ENCODE results near the gene UBE2G2. TPM values are rescaled to one million over a fixed set of nuclear protein-coding genes. Genes with fewer than 3 reads are reported as not detected.

Gene UBE2G2
- total and polyA plus RNA-seq, 2 of the 4 experiments (the other 2 are of a cell fraction) = 65.4 to 91.7 TPM

GRCh38 chr21:44812640-44813039 lies 11.0 kb upstream of the UBE2G2 start:
- Histone ChIP-seq H3K14ac (replicated peaks; ENCODE audit: low read depth, low read length) (no peak overlapping the region), H4K8ac (ENCODE audit: low read depth in 2 of 2, low read length in 2 of 2) (no peak overlapping the region), H3K36me3 (ENCODE audit: control insufficient read depth, insufficient read depth, low read length) (peaks cover 33% of the 10 kb centered on the region), H3K4me3 (ENCODE audit: insufficient read depth, low read depth, low read length) (no peak overlapping the region), H3K9me1 (ENCODE audit: insufficient read depth, low read length) (peaks cover 11% of the 10 kb centered on the region), H2AFZ (replicated peaks; ENCODE audit: low read length, poor library complexity) (no peak overlapping the region), H3K4me1 (ENCODE audit: control insufficient read depth, insufficient read depth, low read length) (peaks cover 7% of the 10 kb centered on the region; the same call in 1 of the 2 replicates), H2BK5ac (ENCODE audit: low read depth, low read length, poor library complexity, severe bottlenecking) (no peak overlapping the region), H2AK5ac (ENCODE audit: low read depth, low read length) (no peak overlapping the region), H2BK15ac (ENCODE audit: low read depth, low read length) (no peak overlapping the region), H2BK120ac (ENCODE audit: low read depth, low read length) (no peak overlapping the region), H3K4ac (ENCODE audit: low read depth, low read length) (no peak overlapping the region), H3K79me1 (ENCODE audit: low read depth in 1 of 2, low read length in 2 of 2) (peaks cover 37 to 86% of the 10 kb centered on the region in 2 experiments), H4K20me1 (ENCODE audit: insufficient read depth, low read length) (peaks cover 78% of the 10 kb centered on the region), H3K27me3 (ENCODE audit: control insufficient read depth, insufficient read depth, low read length) (no peaks in the 10 kb centered on the region), H2BK20ac (ENCODE audit: low read depth, low read length) (no peak overlapping the region), H4K91ac (ENCODE audit: insufficient read depth, low read depth, low read length) (no peak overlapping the region), H3K9me3 (ENCODE audit: control insufficient read depth, insufficient read depth, low read length) (no peaks in the 10 kb centered on the region), H4K5ac (ENCODE audit: low read depth, low read length) (no peak overlapping the region), H2AK9ac (replicated peaks; ENCODE audit: low read depth, low read length, poor library complexity) (no peak overlapping the region), H3K56ac (ENCODE audit: extremely low read depth, insufficient read depth, low read length) (no peak overlapping the region), H3K18ac (ENCODE audit: low read depth, low read length) (no peak overlapping the region), H3K4me2 (ENCODE audit: low read depth, low read length) (no peak overlapping the region), H3K9ac (ENCODE audit: low read depth, low read length) (no peak overlapping the region), H3K27ac (ENCODE audit: insufficient read depth, low read length) (no peak overlapping the region), H3K23ac (ENCODE audit: low read depth, low read length) (no peak overlapping the region)
- no CpG with 5 or more reads among the region's 14 CpGs for WGBS, 2 experiments (ENCODE audit: extremely low coverage in 2 of 2, insufficient read length in 1 of 2)
- ATAC-seq (ENCODE audit: low read depth) (no peak), DNase-seq (no peak)
- ChIA-PET CTCF (no interaction called here), POLR2A (ENCODE audit: unreplicated experiment) (no interaction called here)
- in situ Hi-C loops (cut with MboI; ENCODE audit: low sequenced_read_pairs) (loop anchor here (25.0 kb wide), 1 partner anchor 300 kb away; no protein-coding TSS in a partner anchor), intact Hi-C loops (cut with micrococcal nuclease) (no loop called here), dilution Hi-C loops (cut with HindIII; ENCODE audit: low sequenced_read_pairs, unreplicated experiment) (no loop called here)
- TF ChIP-seq RAD21 (IDR thresholded peaks at IDR 0.05; ENCODE audit: low read length) = no peak
- no peak for TF ChIP-seq USF2 (IDR thresholded peaks at IDR 0.05; ENCODE audit: low read depth, low read length)
- TF ChIP-seq ELK1 (IDR thresholded peaks at IDR 0.05; ENCODE audit: borderline replicate concordance, low read depth, low read length) = no peak
- no peak for TF ChIP-seq MXI1 (IDR thresholded peaks at IDR 0.05; ENCODE audit: borderline replicate concordance, low read depth, low read length)
- no peak for TF ChIP-seq SMC3 (IDR thresholded peaks at IDR 0.05; ENCODE audit: low read depth, low read length)
- TF ChIP-seq CTCF (conservative IDR thresholded peaks at IDR 0.05; ENCODE audit: low read depth, low read length) = no peak
- TF ChIP-seq MAZ (IDR thresholded peaks at IDR 0.05; ENCODE audit: borderline replicate concordance, low read depth, low read length) = no peak
- no peak for TF ChIP-seq CEBPB (IDR thresholded peaks at IDR 0.05; ENCODE audit: low read depth, low read length)
- no peak for TF ChIP-seq RCOR1 (IDR thresholded peaks at IDR 0.05; ENCODE audit: insufficient replicate concordance, low read length)
- TF ChIP-seq MAFK (IDR thresholded peaks at IDR 0.05; ENCODE audit: low read depth, low read length) = no peak
- no peak for TF ChIP-seq FOS (IDR thresholded peaks at IDR 0.05; ENCODE audit: low read depth, low read length)
- TF ChIP-seq CHD1 (IDR thresholded peaks at IDR 0.05; ENCODE audit: low read depth, low read length) = no peak
- no peak for TF ChIP-seq POLR2A (IDR thresholded peaks at IDR 0.05; ENCODE audit: low read depth, low read length)
- no peak for TF ChIP-seq BHLHE40 (IDR thresholded peaks at IDR 0.05; ENCODE audit: low read depth, low read length)
- TF ChIP-seq RFX5 (IDR thresholded peaks at IDR 0.05; ENCODE audit: low read depth, low read length) = no peak
- TF ChIP-seq NFE2L2 (IDR thresholded peaks at IDR 0.05; ENCODE audit: low read depth, low read length) = no peak
- no TSS peak for BruUV-seq (replicated peaks)
